ENCODE measurements around the gene ACP1. TPM values are rescaled to one million over a fixed set of nuclear protein-coding genes. Genes with fewer than 3 reads are reported as not detected.

The ACP1 gene
- total RNA-seq, 1 donor from 2014 or later: 57.9 TPM

- no peak overlapping the region for H3K4me3 ChIP-seq
- no peaks in the 10 kb centered on the region for H3K4me1 ChIP-seq
- intact Hi-C loops (cut with DNase I): no loop called here
- no peak for DNase-seq (ENCODE audit: extremely low spot score in 2 of 2)
- TF ChIP-seq CTCF (IDR thresholded peaks at IDR 0.05) (no peak), POLR2AphosphoS5 (IDR thresholded peaks at IDR 0.05; ENCODE audit: insufficient read depth in 1 of 2, low read depth in 1 of 2) (no peak), POLR2A (IDR thresholded peaks at IDR 0.05) (no peak)
- H3K27me3 ChIP-seq: no peaks in the 10 kb centered on the region
- H3K27ac ChIP-seq: no peak overlapping the region
- H3K36me3 ChIP-seq: no peaks in the 10 kb centered on the region
- H3K9me3 ChIP-seq: no peaks in the 10 kb centered on the region
Observed at GRCh38 chr2:305366-305765, 40.6 kb downstream of the ACP1 start.

- intact Hi-C loops (cut with DNase I): no loop called here
- no peaks in the 10 kb centered on the region for H3K27me3 ChIP-seq
- H3K4me1 ChIP-seq: no peaks in the 10 kb centered on the region
- DNase-seq (ENCODE audit: extremely low spot score in 2 of 2): no peak
- H3K4me3 ChIP-seq: no peak overlapping the region
- no peak overlapping the region for H3K27ac ChIP-seq
- H3K9me3 ChIP-seq: no peaks in the 10 kb centered on the region
- no peaks in the 10 kb centered on the region for H3K36me3 ChIP-seq
- TF ChIP-seq CTCF (IDR thresholded peaks at IDR 0.05): no peak
- TF ChIP-seq POLR2AphosphoS5 (IDR thresholded peaks at IDR 0.05; ENCODE audit: insufficient read depth in 1 of 2, low read depth in 1 of 2): no peak
- no peak for TF ChIP-seq POLR2A (IDR thresholded peaks at IDR 0.05)
Observed at GRCh38 chr2:309148-309953, 44.6 kb downstream of the ACP1 start.

GRCh38 chr2:309954-310510 is 45.3 kb downstream of the ACP1 start:
- TF ChIP-seq CTCF (IDR thresholded peaks at IDR 0.05) (no peak), POLR2AphosphoS5 (IDR thresholded peaks at IDR 0.05; ENCODE audit: insufficient read depth in 1 of 2, low read depth in 1 of 2) (no peak), POLR2A (IDR thresholded peaks at IDR 0.05) (no peak)
- Histone ChIP-seq H3K27ac (no peak overlapping the region), H3K4me1 (no peaks in the 10 kb centered on the region), H3K9me3 (no peaks in the 10 kb centered on the region), H3K27me3 (no peaks in the 10 kb centered on the region), H3K36me3 (no peaks in the 10 kb centered on the region), H3K4me3 (no peak overlapping the region)
- DNase-seq (ENCODE audit: extremely low spot score in 2 of 2): no peak
- intact Hi-C loops (cut with DNase I): no loop called here

GRCh38 chr2:310994-311393 is 46.2 kb downstream of the ACP1 start:
- Histone ChIP-seq H3K4me3 (no peak overlapping the region), H3K27me3 (no peaks in the 10 kb centered on the region), H3K36me3 (no peaks in the 10 kb centered on the region), H3K9me3 (no peaks in the 10 kb centered on the region), H3K4me1 (no peaks in the 10 kb centered on the region), H3K27ac (no peak overlapping the region)
- intact Hi-C loops (cut with DNase I): no loop called here
- TF ChIP-seq CTCF (IDR thresholded peaks at IDR 0.05): no peak
- TF ChIP-seq POLR2AphosphoS5 (IDR thresholded peaks at IDR 0.05; ENCODE audit: insufficient read depth in 1 of 2, low read depth in 1 of 2): no peak
- no peak for TF ChIP-seq POLR2A (IDR thresholded peaks at IDR 0.05)
- DNase-seq (ENCODE audit: extremely low spot score in 2 of 2): no peak

- H3K27me3 ChIP-seq: no peaks in the 10 kb centered on the region
- no peaks in the 10 kb centered on the region for H3K4me1 ChIP-seq
- H3K4me3 ChIP-seq: no peak overlapping the region
- H3K9me3 ChIP-seq: no peaks in the 10 kb centered on the region
- no peak overlapping the region for H3K27ac ChIP-seq
- no peak for DNase-seq (ENCODE audit: extremely low spot score in 2 of 2)
- no peaks in the 10 kb centered on the region for H3K36me3 ChIP-seq
- TF ChIP-seq POLR2AphosphoS5 (IDR thresholded peaks at IDR 0.05; ENCODE audit: insufficient read depth in 1 of 2, low read depth in 1 of 2): no peak
- no peak for TF ChIP-seq CTCF (IDR thresholded peaks at IDR 0.05)
- no peak for TF ChIP-seq POLR2A (IDR thresholded peaks at IDR 0.05)
- intact Hi-C loops (cut with DNase I): no loop called here
Observed at GRCh38 chr2:313991-314390, 49.2 kb downstream of the ACP1 start.
